ENCODE measurements around the gene PCGF6.

DNA sequence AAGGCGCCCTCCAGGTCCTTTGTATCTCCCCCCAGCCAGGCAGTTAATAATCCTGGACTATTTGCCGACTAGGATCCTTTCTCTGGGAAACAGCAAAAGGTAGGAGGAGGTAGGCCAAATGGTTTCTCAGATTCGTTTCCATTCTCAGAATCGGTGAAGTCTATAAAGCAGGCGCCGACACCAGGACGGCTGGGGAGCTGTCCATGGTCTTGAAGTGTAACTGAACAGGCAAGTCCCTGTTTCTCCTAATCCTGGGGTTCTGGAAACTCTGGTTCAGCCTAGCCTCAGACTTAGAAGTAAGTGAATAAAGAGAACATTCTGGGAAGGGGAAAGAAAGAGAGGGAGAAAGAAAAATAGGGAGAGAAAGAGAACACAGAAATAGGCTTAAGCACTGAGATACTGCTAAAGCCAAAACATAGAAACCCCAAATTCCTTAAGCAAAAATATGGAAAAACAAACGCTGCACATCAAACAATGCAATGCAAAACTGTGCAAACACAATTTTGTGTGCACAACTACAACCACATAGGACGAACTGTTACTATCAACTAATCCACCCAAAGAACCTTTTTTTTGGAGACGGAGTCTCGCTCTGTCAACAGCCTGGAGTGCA is 85.1 kb downstream of the PCGF6 start:
- TF ChIP-seq CTCF (IDR thresholded peaks at IDR 0.05; ENCODE audit: insufficient read depth, low read depth, low read length) (no peak), EZH2 (IDR thresholded peaks at IDR 0.05; ENCODE audit: insufficient read depth, low read length) (no peak)

Measured in astrocyte (in vitro differentiated cells and primary cell).